Measurements from ENCODE around the gene CERS6.

Gene CERS6

DNA sequence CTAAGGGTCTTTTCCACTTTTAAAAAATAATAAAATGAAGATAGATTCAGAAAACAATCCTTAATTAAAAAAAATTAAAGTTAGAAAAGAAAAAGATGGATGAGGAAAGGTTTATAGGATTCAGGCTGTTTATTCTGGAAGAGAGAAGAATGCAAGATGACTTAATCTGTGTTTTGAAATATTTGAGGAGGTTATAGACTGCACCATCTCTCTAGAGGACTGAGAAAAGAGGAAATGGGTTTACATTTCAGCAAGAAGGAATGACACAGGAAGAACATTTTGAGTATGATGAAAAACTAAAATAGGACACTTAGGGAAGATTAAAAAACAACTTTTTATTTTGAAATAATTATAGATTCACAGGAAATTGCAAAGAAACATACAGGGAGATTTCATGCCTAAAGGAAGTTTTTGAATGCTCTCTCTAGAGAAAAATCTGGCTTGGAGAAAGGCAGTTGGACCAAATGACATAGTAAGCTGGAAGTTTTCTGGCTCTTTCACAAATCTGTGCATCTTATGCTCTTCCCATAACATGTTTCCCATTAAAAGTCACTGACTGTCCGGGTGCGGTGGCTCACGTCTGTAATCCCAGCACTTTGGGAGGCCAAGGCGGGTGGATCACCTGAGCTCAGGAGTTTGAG, 75.0 kb downstream of the CERS6 start:
- ATAC-seq, result no peak
- TF ChIP-seq TCF4 (CRISPR knock-in tag; IDR thresholded peaks at IDR 0.05; ENCODE audit: borderline replicate concordance) (no peak), ZFP3 (CRISPR knock-in tag; IDR thresholded peaks at IDR 0.05) (no peak), ZNF70 (CRISPR knock-in tag; IDR thresholded peaks at IDR 0.05) (no peak), GLIS3 (CRISPR knock-in tag; IDR thresholded peaks at IDR 0.05) (no peak), TOX (CRISPR knock-in tag; IDR thresholded peaks at IDR 0.05; ENCODE audit: borderline replicate concordance) (no peak)
- TF ChIP-seq, protein P1, sequence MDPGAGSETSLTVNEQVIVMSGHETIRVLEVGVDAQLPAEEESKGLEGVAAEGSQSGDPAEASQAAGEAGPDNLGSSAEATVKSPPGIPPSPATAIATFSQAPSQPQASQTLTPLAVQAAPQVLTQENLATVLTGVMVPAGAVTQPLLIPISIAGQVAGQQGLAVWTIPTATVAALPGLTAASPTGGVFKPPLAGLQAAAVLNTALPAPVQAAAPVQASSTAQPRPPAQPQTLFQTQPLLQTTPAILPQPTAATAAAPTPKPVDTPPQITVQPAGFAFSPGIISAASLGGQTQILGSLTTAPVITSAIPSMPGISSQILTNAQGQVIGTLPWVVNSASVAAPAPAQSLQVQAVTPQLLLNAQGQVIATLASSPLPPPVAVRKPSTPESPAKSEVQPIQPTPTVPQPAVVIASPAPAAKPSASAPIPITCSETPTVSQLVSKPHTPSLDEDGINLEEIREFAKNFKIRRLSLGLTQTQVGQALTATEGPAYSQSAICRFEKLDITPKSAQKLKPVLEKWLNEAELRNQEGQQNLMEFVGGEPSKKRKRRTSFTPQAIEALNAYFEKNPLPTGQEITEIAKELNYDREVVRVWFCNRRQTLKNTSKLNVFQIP (CRISPR knock-in tag; IDR thresholded peaks at IDR 0.05; ENCODE audit: borderline replicate concordance, low read depth), result no peak

DNA sequence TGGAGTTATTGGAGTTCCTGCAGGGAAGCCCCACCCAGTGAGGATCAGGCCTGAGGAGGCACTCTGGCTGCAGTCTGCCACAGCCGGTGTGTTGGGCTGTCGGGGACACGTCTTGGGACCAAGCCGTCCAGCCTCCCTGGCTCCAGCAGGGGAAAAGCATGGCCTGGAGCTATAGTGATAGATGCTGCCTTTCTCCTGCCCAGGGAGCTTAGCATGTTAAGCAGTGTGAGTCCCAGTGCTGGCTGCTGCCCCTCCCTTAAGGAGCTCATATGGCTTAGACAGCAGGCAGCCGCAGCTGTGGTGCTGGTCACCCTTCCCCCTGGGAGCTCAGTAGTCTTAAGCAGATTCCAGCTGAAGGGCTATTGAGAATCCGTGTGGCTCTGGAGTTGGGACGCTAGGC, 78.9 kb downstream of the CERS6 start:
- TF ChIP-seq, protein P2, sequence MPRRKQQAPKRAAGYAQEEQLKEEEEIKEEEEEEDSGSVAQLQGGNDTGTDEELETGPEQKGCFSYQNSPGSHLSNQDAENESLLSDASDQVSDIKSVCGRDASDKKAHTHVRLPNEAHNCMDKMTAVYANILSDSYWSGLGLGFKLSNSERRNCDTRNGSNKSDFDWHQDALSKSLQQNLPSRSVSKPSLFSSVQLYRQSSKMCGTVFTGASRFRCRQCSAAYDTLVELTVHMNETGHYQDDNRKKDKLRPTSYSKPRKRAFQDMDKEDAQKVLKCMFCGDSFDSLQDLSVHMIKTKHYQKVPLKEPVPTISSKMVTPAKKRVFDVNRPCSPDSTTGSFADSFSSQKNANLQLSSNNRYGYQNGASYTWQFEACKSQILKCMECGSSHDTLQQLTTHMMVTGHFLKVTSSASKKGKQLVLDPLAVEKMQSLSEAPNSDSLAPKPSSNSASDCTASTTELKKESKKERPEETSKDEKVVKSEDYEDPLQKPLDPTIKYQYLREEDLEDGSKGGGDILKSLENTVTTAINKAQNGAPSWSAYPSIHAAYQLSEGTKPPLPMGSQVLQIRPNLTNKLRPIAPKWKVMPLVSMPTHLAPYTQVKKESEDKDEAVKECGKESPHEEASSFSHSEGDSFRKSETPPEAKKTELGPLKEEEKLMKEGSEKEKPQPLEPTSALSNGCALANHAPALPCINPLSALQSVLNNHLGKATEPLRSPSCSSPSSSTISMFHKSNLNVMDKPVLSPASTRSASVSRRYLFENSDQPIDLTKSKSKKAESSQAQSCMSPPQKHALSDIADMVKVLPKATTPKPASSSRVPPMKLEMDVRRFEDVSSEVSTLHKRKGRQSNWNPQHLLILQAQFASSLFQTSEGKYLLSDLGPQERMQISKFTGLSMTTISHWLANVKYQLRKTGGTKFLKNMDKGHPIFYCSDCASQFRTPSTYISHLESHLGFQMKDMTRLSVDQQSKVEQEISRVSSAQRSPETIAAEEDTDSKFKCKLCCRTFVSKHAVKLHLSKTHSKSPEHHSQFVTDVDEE (CRISPR knock-in tag; IDR thresholded peaks at IDR 0.05), result no peak
- TF ChIP-seq RARB (CRISPR knock-in tag; IDR thresholded peaks at IDR 0.05) (no peak), ZNF565 (CRISPR knock-in tag; conservative IDR thresholded peaks at IDR 0.05; ENCODE audit: low read depth) (no peak), ARNTL (CRISPR knock-in tag; IDR thresholded peaks at IDR 0.05; ENCODE audit: borderline replicate concordance, low read depth) (no peak), GLIS3 (CRISPR knock-in tag; IDR thresholded peaks at IDR 0.05) (no peak)
- no peak for ATAC-seq

DNA sequence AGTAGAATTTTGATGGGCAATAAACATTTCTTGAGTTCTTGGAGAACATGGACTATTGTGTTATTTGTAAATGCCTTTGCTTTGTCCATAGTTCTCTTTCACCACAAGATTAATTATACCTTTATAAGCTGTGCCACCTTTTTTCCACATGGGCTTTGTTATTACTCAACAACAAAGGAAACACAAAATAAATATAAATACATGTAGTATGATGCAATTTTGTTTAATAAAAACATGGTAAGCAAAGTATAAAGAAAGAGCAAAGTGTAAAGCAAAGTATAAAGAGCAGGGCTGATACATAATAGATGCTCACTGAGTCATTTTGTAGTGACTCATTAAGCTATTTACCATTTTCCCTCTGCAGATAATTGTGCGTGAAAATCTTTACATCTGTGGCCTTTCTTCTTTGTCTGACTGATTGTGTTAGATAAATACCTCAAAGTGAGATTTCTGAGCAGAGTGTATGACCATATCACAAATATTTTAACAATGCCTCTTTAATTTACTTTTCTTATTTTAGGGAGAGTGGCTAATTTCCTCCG, 80.9 kb downstream of the CERS6 start:
- no peak for ATAC-seq
- TF ChIP-seq GLIS3 (CRISPR knock-in tag; IDR thresholded peaks at IDR 0.05), result no peak
- no peak for TF ChIP-seq TCF4 (CRISPR knock-in tag; IDR thresholded peaks at IDR 0.05; ENCODE audit: borderline replicate concordance)
- TF ChIP-seq, protein P1 (CRISPR knock-in tag; IDR thresholded peaks at IDR 0.05; ENCODE audit: borderline replicate concordance, low read depth), result no peak
- TF ChIP-seq SNAI2 (CRISPR knock-in tag; IDR thresholded peaks at IDR 0.05), result no peak
- TF ChIP-seq ZFP30 (CRISPR knock-in tag; IDR thresholded peaks at IDR 0.05), result no peak
- no peak for TF ChIP-seq OSR1 (CRISPR knock-in tag; IDR thresholded peaks at IDR 0.05)
- TF ChIP-seq, protein P3, sequence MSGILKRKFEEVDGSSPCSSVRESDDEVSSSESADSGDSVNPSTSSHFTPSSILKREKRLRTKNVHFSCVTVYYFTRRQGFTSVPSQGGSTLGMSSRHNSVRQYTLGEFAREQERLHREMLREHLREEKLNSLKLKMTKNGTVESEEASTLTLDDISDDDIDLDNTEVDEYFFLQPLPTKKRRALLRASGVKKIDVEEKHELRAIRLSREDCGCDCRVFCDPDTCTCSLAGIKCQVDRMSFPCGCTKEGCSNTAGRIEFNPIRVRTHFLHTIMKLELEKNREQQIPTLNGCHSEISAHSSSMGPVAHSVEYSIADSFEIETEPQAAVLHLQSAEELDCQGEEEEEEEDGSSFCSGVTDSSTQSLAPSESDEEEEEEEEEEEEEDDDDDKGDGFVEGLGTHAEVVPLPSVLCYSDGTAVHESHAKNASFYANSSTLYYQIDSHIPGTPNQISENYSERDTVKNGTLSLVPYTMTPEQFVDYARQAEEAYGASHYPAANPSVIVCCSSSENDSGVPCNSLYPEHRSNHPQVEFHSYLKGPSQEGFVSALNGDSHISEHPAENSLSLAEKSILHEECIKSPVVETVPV (CRISPR knock-in tag; IDR thresholded peaks at IDR 0.05), result no peak
- TF ChIP-seq RARB (CRISPR knock-in tag; IDR thresholded peaks at IDR 0.05), result no peak
- TF ChIP-seq, protein P2 (CRISPR knock-in tag; IDR thresholded peaks at IDR 0.05), result no peak
- no peak for TF ChIP-seq ZFP3 (CRISPR knock-in tag; IDR thresholded peaks at IDR 0.05)
- TF ChIP-seq ZNF565 (CRISPR knock-in tag; conservative IDR thresholded peaks at IDR 0.05; ENCODE audit: low read depth), result no peak
- no peak for TF ChIP-seq ARNTL (CRISPR knock-in tag; IDR thresholded peaks at IDR 0.05; ENCODE audit: borderline replicate concordance, low read depth)
- no peak for TF ChIP-seq BACH2 (CRISPR knock-in tag; IDR thresholded peaks at IDR 0.05; ENCODE audit: borderline replicate concordance)
